ENCODE data around the gene NPC1L1.

DNA sequence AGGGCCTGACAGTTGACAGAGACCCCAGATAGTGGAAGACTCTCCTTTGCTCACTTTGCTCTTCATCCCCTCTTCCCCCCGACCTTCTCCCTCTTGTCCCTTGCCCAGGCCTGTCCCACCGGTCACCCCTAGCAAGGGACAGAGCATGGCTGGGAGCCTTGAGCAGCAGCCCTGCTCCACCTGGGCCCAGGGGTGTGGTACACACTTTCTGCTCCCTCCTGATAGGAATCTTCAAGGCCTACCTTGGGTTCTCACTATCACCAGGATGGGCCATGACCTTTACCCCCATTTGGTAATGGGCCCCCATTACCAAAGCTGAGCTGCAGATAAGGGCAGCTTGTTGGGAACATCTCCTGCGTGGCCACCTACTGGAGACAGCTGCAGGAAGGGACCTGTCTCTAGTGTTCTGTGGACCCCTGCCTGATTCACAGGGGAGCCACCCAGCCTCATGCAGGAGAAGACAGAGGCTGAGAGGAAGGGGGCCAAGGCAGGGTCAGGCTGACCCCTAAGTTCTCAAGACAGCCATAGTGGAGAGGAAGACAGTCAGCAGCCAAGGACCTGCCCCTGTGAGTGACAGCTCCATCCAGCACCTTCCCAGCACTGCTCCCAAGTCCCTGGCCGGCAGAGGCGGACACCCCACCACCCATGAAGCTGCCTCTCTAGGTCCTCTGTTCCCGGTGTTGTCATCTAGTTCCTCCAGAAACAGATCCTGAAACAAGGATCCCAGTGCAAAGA, 913 bp upstream of the NPC1L1 start:
- TF ChIP-seq, protein P1, sequence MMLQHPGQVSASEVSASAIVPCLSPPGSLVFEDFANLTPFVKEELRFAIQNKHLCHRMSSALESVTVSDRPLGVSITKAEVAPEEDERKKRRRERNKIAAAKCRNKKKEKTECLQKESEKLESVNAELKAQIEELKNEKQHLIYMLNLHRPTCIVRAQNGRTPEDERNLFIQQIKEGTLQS (CRISPR knock-in tag; conservative IDR thresholded peaks at IDR 0.05), result no peak
- no peak for TF ChIP-seq CREM (CRISPR knock-in tag; IDR thresholded peaks at IDR 0.05)
- TF ChIP-seq, protein P2, sequence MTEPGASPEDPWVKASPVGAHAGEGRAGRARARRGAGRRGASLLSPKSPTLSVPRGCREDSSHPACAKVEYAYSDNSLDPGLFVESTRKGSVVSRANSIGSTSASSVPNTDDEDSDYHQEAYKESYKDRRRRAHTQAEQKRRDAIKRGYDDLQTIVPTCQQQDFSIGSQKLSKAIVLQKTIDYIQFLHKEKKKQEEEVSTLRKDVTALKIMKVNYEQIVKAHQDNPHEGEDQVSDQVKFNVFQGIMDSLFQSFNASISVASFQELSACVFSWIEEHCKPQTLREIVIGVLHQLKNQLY (CRISPR knock-in tag; IDR thresholded peaks at IDR 0.05), result no peak
- no peak for TF ChIP-seq ETV6 (CRISPR knock-in tag; IDR thresholded peaks at IDR 0.05)
- TF ChIP-seq, protein P3, sequence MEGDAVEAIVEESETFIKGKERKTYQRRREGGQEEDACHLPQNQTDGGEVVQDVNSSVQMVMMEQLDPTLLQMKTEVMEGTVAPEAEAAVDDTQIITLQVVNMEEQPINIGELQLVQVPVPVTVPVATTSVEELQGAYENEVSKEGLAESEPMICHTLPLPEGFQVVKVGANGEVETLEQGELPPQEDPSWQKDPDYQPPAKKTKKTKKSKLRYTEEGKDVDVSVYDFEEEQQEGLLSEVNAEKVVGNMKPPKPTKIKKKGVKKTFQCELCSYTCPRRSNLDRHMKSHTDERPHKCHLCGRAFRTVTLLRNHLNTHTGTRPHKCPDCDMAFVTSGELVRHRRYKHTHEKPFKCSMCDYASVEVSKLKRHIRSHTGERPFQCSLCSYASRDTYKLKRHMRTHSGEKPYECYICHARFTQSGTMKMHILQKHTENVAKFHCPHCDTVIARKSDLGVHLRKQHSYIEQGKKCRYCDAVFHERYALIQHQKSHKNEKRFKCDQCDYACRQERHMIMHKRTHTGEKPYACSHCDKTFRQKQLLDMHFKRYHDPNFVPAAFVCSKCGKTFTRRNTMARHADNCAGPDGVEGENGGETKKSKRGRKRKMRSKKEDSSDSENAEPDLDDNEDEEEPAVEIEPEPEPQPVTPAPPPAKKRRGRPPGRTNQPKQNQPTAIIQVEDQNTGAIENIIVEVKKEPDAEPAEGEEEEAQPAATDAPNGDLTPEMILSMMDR (IDR thresholded peaks at IDR 0.05), result no peak
- no peak for TF ChIP-seq ZBTB21 (CRISPR knock-in tag; IDR thresholded peaks at IDR 0.05; ENCODE audit: borderline replicate concordance)
- TF ChIP-seq, protein P4, sequence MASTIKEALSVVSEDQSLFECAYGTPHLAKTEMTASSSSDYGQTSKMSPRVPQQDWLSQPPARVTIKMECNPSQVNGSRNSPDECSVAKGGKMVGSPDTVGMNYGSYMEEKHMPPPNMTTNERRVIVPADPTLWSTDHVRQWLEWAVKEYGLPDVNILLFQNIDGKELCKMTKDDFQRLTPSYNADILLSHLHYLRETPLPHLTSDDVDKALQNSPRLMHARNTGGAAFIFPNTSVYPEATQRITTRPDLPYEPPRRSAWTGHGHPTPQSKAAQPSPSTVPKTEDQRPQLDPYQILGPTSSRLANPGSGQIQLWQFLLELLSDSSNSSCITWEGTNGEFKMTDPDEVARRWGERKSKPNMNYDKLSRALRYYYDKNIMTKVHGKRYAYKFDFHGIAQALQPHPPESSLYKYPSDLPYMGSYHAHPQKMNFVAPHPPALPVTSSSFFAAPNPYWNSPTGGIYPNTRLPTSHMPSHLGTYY (CRISPR knock-in tag; IDR thresholded peaks at IDR 0.05), result no peak
- TF ChIP-seq JUN (CRISPR knock-in tag; IDR thresholded peaks at IDR 0.05), result no peak
- TF ChIP-seq, protein P5, sequence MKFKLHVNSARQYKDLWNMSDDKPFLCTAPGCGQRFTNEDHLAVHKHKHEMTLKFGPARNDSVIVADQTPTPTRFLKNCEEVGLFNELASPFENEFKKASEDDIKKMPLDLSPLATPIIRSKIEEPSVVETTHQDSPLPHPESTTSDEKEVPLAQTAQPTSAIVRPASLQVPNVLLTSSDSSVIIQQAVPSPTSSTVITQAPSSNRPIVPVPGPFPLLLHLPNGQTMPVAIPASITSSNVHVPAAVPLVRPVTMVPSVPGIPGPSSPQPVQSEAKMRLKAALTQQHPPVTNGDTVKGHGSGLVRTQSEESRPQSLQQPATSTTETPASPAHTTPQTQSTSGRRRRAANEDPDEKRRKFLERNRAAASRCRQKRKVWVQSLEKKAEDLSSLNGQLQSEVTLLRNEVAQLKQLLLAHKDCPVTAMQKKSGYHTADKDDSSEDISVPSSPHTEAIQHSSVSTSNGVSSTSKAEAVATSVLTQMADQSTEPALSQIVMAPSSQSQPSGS (CRISPR knock-in tag; IDR thresholded peaks at IDR 0.05; ENCODE audit: borderline replicate concordance, low read depth), result no peak
- TF ChIP-seq, protein P6, sequence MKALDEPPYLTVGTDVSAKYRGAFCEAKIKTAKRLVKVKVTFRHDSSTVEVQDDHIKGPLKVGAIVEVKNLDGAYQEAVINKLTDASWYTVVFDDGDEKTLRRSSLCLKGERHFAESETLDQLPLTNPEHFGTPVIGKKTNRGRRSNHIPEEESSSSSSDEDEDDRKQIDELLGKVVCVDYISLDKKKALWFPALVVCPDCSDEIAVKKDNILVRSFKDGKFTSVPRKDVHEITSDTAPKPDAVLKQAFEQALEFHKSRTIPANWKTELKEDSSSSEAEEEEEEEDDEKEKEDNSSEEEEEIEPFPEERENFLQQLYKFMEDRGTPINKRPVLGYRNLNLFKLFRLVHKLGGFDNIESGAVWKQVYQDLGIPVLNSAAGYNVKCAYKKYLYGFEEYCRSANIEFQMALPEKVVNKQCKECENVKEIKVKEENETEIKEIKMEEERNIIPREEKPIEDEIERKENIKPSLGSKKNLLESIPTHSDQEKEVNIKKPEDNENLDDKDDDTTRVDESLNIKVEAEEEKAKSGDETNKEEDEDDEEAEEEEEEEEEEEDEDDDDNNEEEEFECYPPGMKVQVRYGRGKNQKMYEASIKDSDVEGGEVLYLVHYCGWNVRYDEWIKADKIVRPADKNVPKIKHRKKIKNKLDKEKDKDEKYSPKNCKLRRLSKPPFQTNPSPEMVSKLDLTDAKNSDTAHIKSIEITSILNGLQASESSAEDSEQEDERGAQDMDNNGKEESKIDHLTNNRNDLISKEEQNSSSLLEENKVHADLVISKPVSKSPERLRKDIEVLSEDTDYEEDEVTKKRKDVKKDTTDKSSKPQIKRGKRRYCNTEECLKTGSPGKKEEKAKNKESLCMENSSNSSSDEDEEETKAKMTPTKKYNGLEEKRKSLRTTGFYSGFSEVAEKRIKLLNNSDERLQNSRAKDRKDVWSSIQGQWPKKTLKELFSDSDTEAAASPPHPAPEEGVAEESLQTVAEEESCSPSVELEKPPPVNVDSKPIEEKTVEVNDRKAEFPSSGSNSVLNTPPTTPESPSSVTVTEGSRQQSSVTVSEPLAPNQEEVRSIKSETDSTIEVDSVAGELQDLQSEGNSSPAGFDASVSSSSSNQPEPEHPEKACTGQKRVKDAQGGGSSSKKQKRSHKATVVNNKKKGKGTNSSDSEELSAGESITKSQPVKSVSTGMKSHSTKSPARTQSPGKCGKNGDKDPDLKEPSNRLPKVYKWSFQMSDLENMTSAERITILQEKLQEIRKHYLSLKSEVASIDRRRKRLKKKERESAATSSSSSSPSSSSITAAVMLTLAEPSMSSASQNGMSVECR (CRISPR knock-in tag; IDR thresholded peaks at IDR 0.05; ENCODE audit: borderline replicate concordance), result no peak
- TF ChIP-seq ZNF263 (CRISPR knock-in tag; IDR thresholded peaks at IDR 0.05; ENCODE audit: low read depth), result no peak
- no peak for TF ChIP-seq TEAD4 (CRISPR knock-in tag; IDR thresholded peaks at IDR 0.05)
- TF ChIP-seq, protein P7, sequence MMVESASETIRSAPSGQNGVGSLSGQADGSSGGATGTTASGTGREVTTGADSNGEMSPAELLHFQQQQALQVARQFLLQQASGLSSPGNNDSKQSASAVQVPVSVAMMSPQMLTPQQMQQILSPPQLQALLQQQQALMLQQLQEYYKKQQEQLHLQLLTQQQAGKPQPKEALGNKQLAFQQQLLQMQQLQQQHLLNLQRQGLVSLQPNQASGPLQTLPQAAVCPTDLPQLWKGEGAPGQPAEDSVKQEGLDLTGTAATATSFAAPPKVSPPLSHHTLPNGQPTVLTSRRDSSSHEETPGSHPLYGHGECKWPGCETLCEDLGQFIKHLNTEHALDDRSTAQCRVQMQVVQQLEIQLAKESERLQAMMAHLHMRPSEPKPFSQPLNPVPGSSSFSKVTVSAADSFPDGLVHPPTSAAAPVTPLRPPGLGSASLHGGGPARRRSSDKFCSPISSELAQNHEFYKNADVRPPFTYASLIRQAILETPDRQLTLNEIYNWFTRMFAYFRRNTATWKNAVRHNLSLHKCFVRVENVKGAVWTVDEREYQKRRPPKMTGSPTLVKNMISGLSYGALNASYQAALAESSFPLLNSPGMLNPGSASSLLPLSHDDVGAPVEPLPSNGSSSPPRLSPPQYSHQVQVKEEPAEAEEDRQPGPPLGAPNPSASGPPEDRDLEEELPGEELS (CRISPR knock-in tag; IDR thresholded peaks at IDR 0.05), result no peak
- TF ChIP-seq, protein P8, sequence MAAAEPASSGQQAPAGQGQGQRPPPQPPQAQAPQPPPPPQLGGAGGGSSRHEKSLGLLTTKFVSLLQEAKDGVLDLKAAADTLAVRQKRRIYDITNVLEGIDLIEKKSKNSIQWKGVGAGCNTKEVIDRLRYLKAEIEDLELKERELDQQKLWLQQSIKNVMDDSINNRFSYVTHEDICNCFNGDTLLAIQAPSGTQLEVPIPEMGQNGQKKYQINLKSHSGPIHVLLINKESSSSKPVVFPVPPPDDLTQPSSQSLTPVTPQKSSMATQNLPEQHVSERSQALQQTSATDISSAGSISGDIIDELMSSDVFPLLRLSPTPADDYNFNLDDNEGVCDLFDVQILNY (CRISPR knock-in tag; IDR thresholded peaks at IDR 0.05), result no peak
